HEK293 (cell line): ENCODE results near the gene MDFIC.

ENCODE experiments used
- CTCF ChIA-PET: fragments of 350-600 bp; formaldehyde crosslinking; extraction: SDS; loops from one replicate; lab custom pipeline; 2021; ENCODE audit warnings: antibody characterized with exemption; lab: Yijun Ruan, JAX
- POLR2A ChIA-PET: fragments of 300-600 bp; formaldehyde crosslinking; extraction: SDS; loops from one replicate; lab custom pipeline; 2020; ENCODE audit warnings: antibody characterized with exemption, inconsistent platforms; lab: Yijun Ruan, JAX
- H3K27ac ChIP-seq: fragments of 200-500 bp; sonication (Bioruptor generic); 2 replicates; pipeline ENCODE4 v1.5.1; 2014; ENCODE audit warnings: low read depth, low read length, control low read depth, inconsistent platforms; ENCODE audit errors: extremely low read depth
- H3K36me3 ChIP-seq, 2 experiments: fragments of 200-500 bp in 1 of 2; sonication (Bioruptor generic) in 1 of 2; 1 replicate in 1 of 2; 2 replicates in 1 of 2; pipeline ENCODE4 v1.5.1; 2014 to 2017; ENCODE audit warnings: inconsistent platforms in 2 of 2, low read length in 2 of 2; ENCODE audit not compliant: control insufficient read depth in 2 of 2, insufficient read depth in 1 of 2
- H3K4me1 ChIP-seq: fragments of 200-500 bp; sonication (Bioruptor generic); 2 replicates; pipeline ENCODE4 v1.5.1; 2014; ENCODE audit warnings: mild to moderate bottlenecking, low read length, inconsistent platforms; ENCODE audit not compliant: control insufficient read depth, insufficient read depth
- H3K4me3 ChIP-seq: 2 replicates; pipeline ENCODE4 v1.5.1; 2011; ENCODE audit warnings: low read depth, mild to moderate bottlenecking, control low read depth, low read length, moderate library complexity
- H3K9me3 ChIP-seq: fragments of 200-500 bp; sonication (Bioruptor generic); 2 replicates; pipeline ENCODE4 v1.5.1; 2014; ENCODE audit warnings: low read depth, low read length, inconsistent platforms; ENCODE audit not compliant: control insufficient read depth, insufficient read depth
- BCL11A ChIP-seq: fragments of 450-650 bp; formaldehyde crosslinking; IDR thresholded peaks from 2 replicates; pipeline ENCODE4 v1.5.1; 2016; ENCODE audit warnings: low read depth, missing biosample characterization, missing genetic modification characterization
- BCL6B ChIP-seq: fragments of 450-650 bp; formaldehyde crosslinking; IDR thresholded peaks from 2 replicates; pipeline ENCODE4 v1.5.1; 2017; ENCODE audit warnings: missing biosample characterization, missing genetic modification characterization
- GFI1B ChIP-seq: fragments of 450-650 bp; formaldehyde crosslinking; IDR thresholded peaks from 2 replicates; pipeline ENCODE4 v1.5.1; 2016; ENCODE audit warnings: missing biosample characterization, missing genetic modification characterization
- HOXC10 ChIP-seq: sonication (generic); formaldehyde crosslinking; IDR thresholded peaks from 2 replicates; pipeline ENCODE4 v1.8.1; 2023; ENCODE audit warnings: mild to moderate bottlenecking, missing genetic modification reagents
- KLF16 ChIP-seq: fragments of 450-650 bp; formaldehyde crosslinking; IDR thresholded peaks from 2 replicates; pipeline ENCODE4 v1.5.1; 2017; ENCODE audit warnings: missing biosample characterization, missing genetic modification characterization
- MEIS1 ChIP-seq: sonication (generic); formaldehyde crosslinking; IDR thresholded peaks from 2 replicates; pipeline ENCODE4 v1.8.1; 2022; ENCODE audit warnings: missing genetic modification reagents, mild to moderate bottlenecking, borderline replicate concordance
- REPIN1 ChIP-seq: fragments of 450-650 bp; formaldehyde crosslinking; IDR thresholded peaks from 2 replicates; pipeline ENCODE4 v1.5.1; 2017; ENCODE audit warnings: missing biosample characterization, missing genetic modification characterization, low read depth
- ZBTB1 ChIP-seq: fragments of 450-650 bp; formaldehyde crosslinking; IDR thresholded peaks from 2 replicates; pipeline ENCODE4 v1.5.1; 2016; ENCODE audit warnings: missing biosample characterization, missing genetic modification characterization
- ZBTB26 ChIP-seq: fragments of 450-650 bp; formaldehyde crosslinking; optimal IDR thresholded peaks from 2 replicates; pipeline ENCODE3; 2016; ENCODE audit warnings: missing biosample characterization, mild to moderate bottlenecking, missing genetic modification characterization
- ZBTB49 ChIP-seq: fragments of 450-650 bp; formaldehyde crosslinking; IDR thresholded peaks from 2 replicates; pipeline ENCODE4 v1.5.1; 2016; ENCODE audit warnings: missing biosample characterization, missing genetic modification characterization, low read depth
- ZFP69B ChIP-seq: fragments of 450-650 bp; formaldehyde crosslinking; IDR thresholded peaks from 2 replicates; pipeline ENCODE4 v1.5.1; 2016; ENCODE audit warnings: missing biosample characterization, missing genetic modification characterization
- ZNF18 ChIP-seq: fragments of 450-650 bp; formaldehyde crosslinking; IDR thresholded peaks from 2 replicates; pipeline ENCODE4 v1.5.1; 2016; ENCODE audit warnings: missing biosample characterization, missing genetic modification characterization
- ZNF335 ChIP-seq: fragments of 450-650 bp; formaldehyde crosslinking; conservative IDR thresholded peaks from 2 replicates; pipeline ENCODE4 v1.5.1; 2016; ENCODE audit warnings: missing biosample characterization, missing genetic modification characterization
- ZNF404 ChIP-seq: fragments of 450-650 bp; formaldehyde crosslinking; IDR thresholded peaks from 2 replicates; pipeline ENCODE4 v1.5.1; 2017; ENCODE audit warnings: missing biosample characterization, missing genetic modification characterization
- ZNF433 ChIP-seq: fragments of 450-650 bp; formaldehyde crosslinking; IDR thresholded peaks from 2 replicates; pipeline ENCODE4 v1.5.1; 2016; ENCODE audit warnings: missing biosample characterization, missing genetic modification characterization, low read depth
- ZNF449 ChIP-seq: fragments of 450-650 bp; formaldehyde crosslinking; IDR thresholded peaks from 2 replicates; pipeline ENCODE4 v1.5.1; 2017; ENCODE audit warnings: missing biosample characterization, mild to moderate bottlenecking, missing genetic modification characterization, moderate library complexity
- ZNF549 ChIP-seq: fragments of 450-650 bp; IDR thresholded peaks from 2 replicates; pipeline ENCODE4 v1.5.1; 2018; ENCODE audit warnings: missing biosample characterization, missing genetic modification characterization, mild to moderate bottlenecking, inconsistent platforms, moderate library complexity
- ZNF555 ChIP-seq: fragments of 450-650 bp; formaldehyde crosslinking; conservative IDR thresholded peaks from 2 replicates; pipeline ENCODE4 v1.5.1; 2017; ENCODE audit warnings: missing biosample characterization, mild to moderate bottlenecking, missing genetic modification characterization, inconsistent platforms
- ZNF571 ChIP-seq: fragments of 450-650 bp; formaldehyde crosslinking; IDR thresholded peaks from 2 replicates; pipeline ENCODE4 v1.5.0; 2017; ENCODE audit warnings: missing biosample characterization, missing genetic modification characterization
- ZNF596 ChIP-seq: fragments of 450-650 bp; IDR thresholded peaks from 2 replicates; pipeline ENCODE4 v1.5.0; 2018; ENCODE audit warnings: missing biosample characterization, mild to moderate bottlenecking, missing genetic modification characterization, moderate library complexity
- ZNF639 ChIP-seq: fragments of 450-650 bp; formaldehyde crosslinking; IDR thresholded peaks from 2 replicates; pipeline ENCODE4 v1.5.1; 2016; ENCODE audit warnings: missing biosample characterization, missing genetic modification characterization
- ZNF692 ChIP-seq: fragments of 450-650 bp; formaldehyde crosslinking; IDR thresholded peaks from 2 replicates; pipeline ENCODE4 v1.5.1; 2016; ENCODE audit warnings: missing biosample characterization, missing genetic modification characterization
- ZNF791 ChIP-seq: fragments of 450-650 bp; formaldehyde crosslinking; IDR thresholded peaks from 2 replicates; pipeline ENCODE4 v1.5.1; 2016; ENCODE audit warnings: missing biosample characterization, missing genetic modification characterization
- ZSCAN4 ChIP-seq: fragments of 450-650 bp; formaldehyde crosslinking; IDR thresholded peaks from 2 replicates; pipeline ENCODE4 v1.5.1; 2017; ENCODE audit warnings: missing biosample characterization, missing genetic modification characterization
- ZXDB ChIP-seq: fragments of 450-650 bp; formaldehyde crosslinking; IDR thresholded peaks from 2 replicates; pipeline ENCODE4 v1.5.1; 2016; ENCODE audit warnings: missing biosample characterization, missing genetic modification characterization

MDFIC gene

GRCh38 chr7:115040057-115040456 is 118.2 kb downstream of the MDFIC start:
- Histone ChIP-seq H3K4me3 (no peak overlapping the region), H3K9me3 (no peaks in the 10 kb centered on the region), H3K4me1 (no peaks in the 10 kb centered on the region), H3K27ac (no peak overlapping the region), H3K36me3 (no peaks in the 10 kb centered on the region)
- TF ChIP-seq GFI1B (tag by site-specific recombination) = no peak
- TF ChIP-seq KLF16 (tag by site-specific recombination) = no peak
- TF ChIP-seq MEIS1 = no peak
- TF ChIP-seq BCL6B = no peak
- no peak for TF ChIP-seq ZNF692 (tag by site-specific recombination)
- TF ChIP-seq REPIN1 (tag by site-specific recombination) = no peak
- TF ChIP-seq ZXDB = no peak
- no peak for TF ChIP-seq ZNF433 (tag by site-specific recombination)
- no peak for TF ChIP-seq BCL11A
- POLR2A ChIA-PET = no interaction called here
- CTCF ChIA-PET = no interaction called here

- ChIA-PET POLR2A (no interaction called here), CTCF (no interaction called here)
- H3K36me3 ChIP-seq = no peaks in the 10 kb centered on the region
- no peaks in the 10 kb centered on the region for H3K9me3 ChIP-seq
- no peaks in the 10 kb centered on the region for H3K4me1 ChIP-seq
- no peak for TF ChIP-seq ZBTB26 (tag by site-specific recombination)
- TF ChIP-seq ZSCAN4 = no peak
- TF ChIP-seq ZNF596 (tag by site-specific recombination) = no peak
- TF ChIP-seq ZFP69B (tag by site-specific recombination) = no peak
- no peak for TF ChIP-seq ZNF555
- no peak for TF ChIP-seq ZNF549
- no peak for TF ChIP-seq ZNF449 (tag by site-specific recombination)
- no peak for TF ChIP-seq ZBTB49 (tag by site-specific recombination)
- no peak for TF ChIP-seq ZNF571
- no peak for TF ChIP-seq ZBTB1 (tag by site-specific recombination)
- TF ChIP-seq HOXC10 = no peak
- no peak for TF ChIP-seq ZNF639 (tag by site-specific recombination)
- no peak for TF ChIP-seq ZNF335 (tag by site-specific recombination)
- no peak for TF ChIP-seq ZNF791 (tag by site-specific recombination)
- TF ChIP-seq ZNF404 (tag by site-specific recombination) = no peak
- no peak for TF ChIP-seq ZNF18 (tag by site-specific recombination)
- H3K27ac ChIP-seq = no peak overlapping the region
- H3K4me3 ChIP-seq = no peak overlapping the region
Observed at GRCh38 chr7:115040495-115040894, 118.6 kb downstream of the MDFIC start.
